Measurements from ENCODE around the gene VEPH1. TPM values are rescaled to one million over a fixed set of nuclear protein-coding genes. Genes with fewer than 3 reads are reported as not detected.

The VEPH1 gene
- total RNA-seq, 1 experiment from 2014 or later: 7.7 TPM

DNA sequence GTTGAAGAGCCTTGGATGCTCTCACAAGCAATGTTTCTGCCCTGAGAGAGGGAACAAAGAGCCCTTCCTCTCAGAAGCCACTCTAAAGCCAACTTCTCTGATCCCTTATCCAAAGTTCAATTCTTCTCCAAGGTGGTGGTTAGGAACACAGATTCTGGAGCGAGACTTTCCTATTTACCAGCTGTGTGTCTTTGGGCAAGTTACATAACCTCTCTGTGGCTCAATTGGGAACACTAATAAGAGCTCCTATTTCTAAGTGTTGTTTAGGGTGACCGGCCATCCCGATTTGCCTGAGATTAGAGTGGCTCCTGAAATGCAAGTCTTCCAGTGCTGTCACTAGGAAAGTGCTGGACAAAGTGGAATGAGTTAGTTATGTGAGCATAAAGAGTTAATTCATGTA is 175.4 kb downstream of the VEPH1 start:
- Histone ChIP-seq H3K4me2 (ENCODE audit: insufficient read depth, insufficient read length, low read length) (no peak overlapping the region), H4K20me1 (ENCODE audit: control insufficient read depth, insufficient read depth, insufficient read length) (no peaks in the 10 kb centered on the region), H2BK12ac (ENCODE audit: insufficient read length, low read depth, low read length) (no peak overlapping the region), H4K8ac (replicated peaks; ENCODE audit: insufficient read length, low read depth, low read length) (no peak overlapping the region), H3K4ac (ENCODE audit: low read depth, low read length) (no peak overlapping the region), H2BK120ac (ENCODE audit: low read depth, low read length, poor library complexity, severe bottlenecking) (no peak overlapping the region), H3K23me2 (ENCODE audit: insufficient read length, low read depth, low read length, poor library complexity, severe bottlenecking) (no peaks in the 10 kb centered on the region), H3K9me3 (ENCODE audit: control insufficient read depth, low read depth, low read length) (no peaks in the 10 kb centered on the region), H2AFZ (ENCODE audit: low read length) (no peak overlapping the region), H3K79me2 (ENCODE audit: insufficient read depth, low read length) (no peaks in the 10 kb centered on the region), H3K23ac (ENCODE audit: insufficient read length, low read depth, low read length) (no peak overlapping the region), H4K5ac (ENCODE audit: insufficient read length, low read depth, low read length) (no peak overlapping the region), H2BK20ac (ENCODE audit: low read depth, low read length, poor library complexity, severe bottlenecking) (no peak overlapping the region), H3K14ac (ENCODE audit: insufficient read depth, low read length) (no peak overlapping the region), H2AK5ac (ENCODE audit: insufficient read length, low read length) (no peak overlapping the region), H3K27me3 (ENCODE audit: insufficient read depth, low read length) (no peaks in the 10 kb centered on the region), H3K56ac (ENCODE audit: insufficient read length, low read depth, low read length) (no peak overlapping the region), H3K79me1 (ENCODE audit: insufficient read depth, low read depth, low read length, poor library complexity, severe bottlenecking) (no peaks in the 10 kb centered on the region), H3K18ac (ENCODE audit: insufficient read length, low read depth, low read length) (no peak overlapping the region), H2BK15ac (ENCODE audit: low read depth, low read length) (no peak overlapping the region), H2BK5ac (ENCODE audit: insufficient read length, low read length) (no peak overlapping the region), H3K27ac (ENCODE audit: insufficient read length, low read depth, low read length) (no peak overlapping the region), H3K9ac (ENCODE audit: extremely low read depth, insufficient read length, low read length) (no peak overlapping the region), H4K91ac (ENCODE audit: insufficient read length, low read depth, low read length) (no peak overlapping the region), H3T11ph (ENCODE audit: low read length) (no peak overlapping the region), H3K4me1 (ENCODE audit: insufficient read depth, low read length) (no peaks in the 10 kb centered on the region)
- TF ChIP-seq, protein P1, sequence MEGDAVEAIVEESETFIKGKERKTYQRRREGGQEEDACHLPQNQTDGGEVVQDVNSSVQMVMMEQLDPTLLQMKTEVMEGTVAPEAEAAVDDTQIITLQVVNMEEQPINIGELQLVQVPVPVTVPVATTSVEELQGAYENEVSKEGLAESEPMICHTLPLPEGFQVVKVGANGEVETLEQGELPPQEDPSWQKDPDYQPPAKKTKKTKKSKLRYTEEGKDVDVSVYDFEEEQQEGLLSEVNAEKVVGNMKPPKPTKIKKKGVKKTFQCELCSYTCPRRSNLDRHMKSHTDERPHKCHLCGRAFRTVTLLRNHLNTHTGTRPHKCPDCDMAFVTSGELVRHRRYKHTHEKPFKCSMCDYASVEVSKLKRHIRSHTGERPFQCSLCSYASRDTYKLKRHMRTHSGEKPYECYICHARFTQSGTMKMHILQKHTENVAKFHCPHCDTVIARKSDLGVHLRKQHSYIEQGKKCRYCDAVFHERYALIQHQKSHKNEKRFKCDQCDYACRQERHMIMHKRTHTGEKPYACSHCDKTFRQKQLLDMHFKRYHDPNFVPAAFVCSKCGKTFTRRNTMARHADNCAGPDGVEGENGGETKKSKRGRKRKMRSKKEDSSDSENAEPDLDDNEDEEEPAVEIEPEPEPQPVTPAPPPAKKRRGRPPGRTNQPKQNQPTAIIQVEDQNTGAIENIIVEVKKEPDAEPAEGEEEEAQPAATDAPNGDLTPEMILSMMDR (conservative IDR thresholded peaks at IDR 0.05): no peak
- no CpG with 5 or more reads among the region's 3 CpGs for WGBS (ENCODE audit: extremely low coverage, insufficient read length, low lambda C conversion rate)
- Mint-ChIP-seq H3K4me1 (no peaks in the 10 kb centered on the region), H3K27me3 (ENCODE audit: low read depth) (no peaks in the 10 kb centered on the region), H3K27ac (no peak overlapping the region; a peak in 1 of 7 replicates), H3K9me3 (peaks cover 2 to 5% of the 10 kb centered on the region in 2 experiments; a peak in 1 of 5 replicates), H3K4me3 (no peak overlapping the region), H3K36me3 (ENCODE audit: insufficient read depth in 1 of 3, low read depth in 3 of 3) (no peaks in the 10 kb centered on the region; a peak in 1 of 7 replicates)
- DNase-seq: no peak
